GM19328 (cell line): ENCODE data around the gene MRPL14.

ENCODE experiments used
- ATAC-seq: cut with Tn5 transposase; IDR thresholded peaks from one replicate; pipeline ENCODE4 v1.9.1; 2021; ENCODE audit warnings: mild to moderate bottlenecking, moderate library complexity; ENCODE audit not compliant: unreplicated experiment

MRPL14 gene

DNA sequence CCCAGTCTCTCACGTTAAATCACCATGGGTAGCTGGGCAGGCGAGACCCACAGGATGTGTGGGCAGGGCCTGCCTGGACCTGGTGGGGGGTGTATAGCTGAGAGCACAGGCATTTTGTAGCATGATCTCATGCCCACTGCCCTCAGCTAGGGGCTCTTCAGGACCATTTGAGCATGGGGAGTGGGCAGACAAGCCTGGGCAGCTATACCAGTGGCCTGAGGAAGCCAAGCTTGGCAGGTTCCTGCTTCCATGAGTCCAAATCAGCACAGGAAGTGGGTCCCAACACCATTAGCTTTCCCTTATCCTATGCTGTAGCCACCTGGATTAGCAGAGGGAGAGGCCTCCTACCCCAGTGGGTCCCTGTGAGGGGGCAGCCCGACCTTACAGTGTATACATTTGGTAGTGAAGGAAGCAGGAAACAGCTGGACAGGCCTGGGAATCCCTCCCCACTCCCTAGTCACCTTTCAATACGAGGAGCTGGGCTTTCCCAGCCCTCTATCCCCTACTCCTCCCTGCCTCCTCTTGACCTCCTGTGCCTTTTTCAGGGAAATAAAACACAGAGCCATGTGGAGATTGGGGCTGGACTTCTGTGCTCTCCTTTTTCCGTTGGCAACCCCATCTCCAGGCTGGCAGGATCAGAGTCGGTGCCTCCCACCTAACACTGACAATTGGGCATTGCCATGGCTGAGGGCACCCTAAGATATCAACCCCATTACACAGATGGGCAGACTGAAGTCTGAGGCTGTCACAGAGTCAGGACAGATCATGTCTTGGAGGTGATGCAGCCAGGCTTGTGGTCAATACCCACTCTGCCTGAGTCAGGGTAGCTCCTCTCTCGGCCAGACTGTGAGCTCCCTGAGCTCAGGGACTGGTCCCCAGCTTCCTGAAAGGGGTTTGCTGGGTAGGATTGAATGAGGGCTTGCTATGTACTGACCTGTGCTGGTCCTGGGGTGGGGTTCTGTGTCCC, 59.8 kb downstream of the MRPL14 start:
- no peak for ATAC-seq

DNA sequence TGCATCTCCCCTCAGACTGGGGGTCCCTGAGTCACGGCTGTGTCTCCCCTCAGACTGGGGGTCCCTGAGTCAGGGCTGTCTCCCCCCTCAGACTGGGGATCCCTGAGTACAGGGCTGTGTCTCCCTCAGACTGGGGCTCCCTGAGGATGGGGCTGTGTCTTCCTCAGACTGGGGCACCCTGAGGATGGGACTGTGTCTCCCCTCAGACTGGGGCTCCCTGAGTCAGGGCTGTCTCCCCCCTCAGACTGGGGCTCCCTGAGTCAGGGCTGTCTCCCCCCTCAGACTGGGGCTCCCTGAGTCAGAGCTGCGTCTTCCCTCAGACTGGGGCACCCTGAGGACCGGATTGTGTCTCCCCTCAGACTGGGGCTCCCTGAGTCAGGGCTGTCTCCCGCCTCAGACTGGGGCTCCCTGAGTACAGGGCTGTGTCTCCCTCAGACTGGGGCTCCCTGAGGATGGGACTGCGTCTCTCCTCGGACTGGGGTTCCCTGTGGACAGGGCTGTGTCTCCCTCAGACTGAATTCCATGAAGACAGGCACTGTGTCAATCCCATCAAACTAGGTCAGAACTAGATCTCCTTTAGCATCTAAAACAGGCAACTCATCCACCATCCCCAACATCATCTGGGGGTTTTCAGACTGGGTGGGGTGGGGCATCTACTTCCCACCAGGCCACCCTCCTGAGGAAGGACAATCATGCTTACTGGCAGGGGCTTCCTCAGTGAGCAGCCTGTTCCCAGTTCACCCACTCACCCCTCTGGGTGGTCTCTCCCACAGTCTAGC, 60.7 kb downstream of the MRPL14 start:
- no peak for ATAC-seq

DNA sequence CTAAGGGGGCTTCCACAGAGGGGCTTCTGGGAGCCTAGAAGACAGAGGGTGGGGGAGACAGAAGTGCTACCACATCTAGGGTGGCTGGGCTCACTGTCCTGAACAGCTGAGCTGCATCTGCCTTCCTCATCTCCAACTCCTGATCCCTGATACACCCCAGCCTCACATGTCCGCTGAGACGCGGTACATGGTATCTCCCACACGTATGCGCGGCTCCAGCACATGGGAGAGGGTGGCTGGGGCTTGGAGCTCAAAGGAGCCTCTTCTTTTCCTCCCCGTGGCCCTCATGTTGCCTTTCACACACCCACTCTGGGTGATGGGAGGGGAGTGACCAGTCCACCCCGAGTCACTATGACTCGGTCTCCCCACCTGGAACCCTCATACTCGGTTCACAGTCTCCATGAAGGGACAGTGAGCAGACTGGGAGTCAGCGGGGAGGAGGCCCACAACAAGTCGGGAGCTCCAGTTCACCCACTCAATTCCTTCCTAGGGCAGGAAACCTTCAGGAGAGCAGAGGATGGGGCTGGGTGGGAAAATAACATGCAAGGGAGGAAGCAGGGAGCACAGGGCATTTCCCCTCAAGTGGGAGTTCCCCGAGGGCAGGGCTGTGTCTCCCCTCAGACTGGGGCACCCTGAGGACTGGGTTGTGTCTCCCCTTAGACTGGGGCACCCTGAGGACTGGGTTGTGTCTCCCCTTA, 61.7 kb downstream of the MRPL14 start:
- ATAC-seq: no peak

DNA sequence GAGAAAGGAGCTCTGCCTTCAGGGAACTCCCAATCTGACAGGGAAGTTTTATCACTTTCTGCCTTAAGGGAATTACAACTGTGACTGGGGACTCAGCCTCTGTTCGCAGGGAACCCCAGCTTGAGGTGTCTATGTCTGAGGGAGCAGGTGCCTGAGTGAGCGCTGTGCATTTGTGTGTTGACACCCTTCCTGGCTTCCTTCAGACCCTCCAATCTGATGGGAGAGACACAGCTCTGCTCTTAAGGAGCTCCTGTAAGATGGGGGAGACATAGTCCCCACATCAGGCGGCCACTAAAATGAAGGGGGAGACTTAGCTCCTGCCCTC, 62.3 kb downstream of the MRPL14 start:
- ATAC-seq: no peak

DNA sequence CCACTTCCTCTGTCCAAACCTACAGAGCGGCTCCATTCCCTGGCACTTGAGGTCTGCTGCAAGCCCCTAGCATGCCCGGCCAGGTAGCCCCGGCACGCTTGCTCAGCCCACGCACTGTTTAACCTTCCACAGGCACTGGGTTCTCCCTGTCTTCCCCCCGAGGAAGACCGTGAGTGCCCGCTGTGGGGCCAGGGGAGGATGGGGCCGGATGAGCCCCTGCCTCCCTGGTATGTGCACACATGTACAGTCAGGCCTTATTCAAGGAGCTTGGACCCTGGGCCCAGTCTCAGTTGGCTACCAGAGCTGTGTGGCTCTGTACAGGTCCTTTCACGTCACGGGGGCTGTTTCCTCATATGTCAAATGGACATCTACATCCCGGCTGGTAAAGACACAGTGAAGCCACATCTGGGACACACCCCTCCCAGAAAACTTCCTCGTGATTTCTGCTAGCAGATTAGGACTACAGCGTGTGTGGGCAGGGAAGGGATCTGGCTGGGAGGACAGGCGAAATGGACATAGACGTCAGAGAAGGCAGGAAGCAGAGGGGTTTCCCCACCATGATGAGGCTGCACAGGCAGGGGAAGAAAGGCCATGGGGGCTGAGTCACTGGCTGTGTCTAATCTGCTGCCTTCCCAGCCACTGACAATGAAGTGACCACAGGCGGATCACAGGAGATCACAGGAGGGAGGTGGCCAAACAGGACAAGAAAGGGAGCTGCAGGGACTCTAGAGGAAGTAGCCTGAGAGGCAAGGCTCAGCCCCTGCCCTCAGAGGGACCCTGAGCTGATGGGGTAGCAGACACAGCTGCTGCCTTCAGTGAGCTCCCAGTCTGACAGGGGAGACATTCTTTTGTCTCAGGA, 62.9 kb downstream of the MRPL14 start:
- ATAC-seq: no peak

DNA sequence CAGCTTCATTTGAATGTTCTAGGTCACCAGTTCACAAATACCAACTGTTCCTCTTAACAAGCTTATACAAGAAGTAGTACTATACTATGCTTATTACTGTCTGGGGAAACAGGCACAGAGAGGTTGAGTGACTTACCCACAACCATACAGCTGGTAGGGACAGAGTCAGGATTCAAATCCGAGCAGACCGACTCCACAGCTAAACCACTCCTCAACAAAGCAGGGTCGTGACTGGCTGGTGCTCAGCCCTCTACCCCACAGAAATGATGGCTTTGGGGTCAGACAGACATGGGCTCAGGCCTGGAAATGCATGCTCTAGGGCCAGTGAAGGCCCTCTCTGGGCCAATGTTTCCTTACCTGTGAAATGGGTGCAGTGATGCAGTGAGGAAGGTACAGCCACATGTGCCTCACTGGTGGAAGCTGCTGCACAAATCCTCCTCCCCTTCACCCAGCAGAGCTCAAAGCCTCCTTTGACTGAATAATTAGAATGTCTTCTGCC, 63.6 kb downstream of the MRPL14 start:
- ATAC-seq: no peak
